GM12801 (cell line): Measurements from ENCODE around the gene MTUS2.

Experiments
- TF ChIP-seq, protein P1 (sequence below): IDR thresholded peaks from one replicate; pipeline ENCODE4 v1.5.1; 2011; ENCODE audit warnings: control low read depth; ENCODE audit not compliant: insufficient read length; ENCODE audit errors: extremely low read depth

Gene MTUS2

DNA sequence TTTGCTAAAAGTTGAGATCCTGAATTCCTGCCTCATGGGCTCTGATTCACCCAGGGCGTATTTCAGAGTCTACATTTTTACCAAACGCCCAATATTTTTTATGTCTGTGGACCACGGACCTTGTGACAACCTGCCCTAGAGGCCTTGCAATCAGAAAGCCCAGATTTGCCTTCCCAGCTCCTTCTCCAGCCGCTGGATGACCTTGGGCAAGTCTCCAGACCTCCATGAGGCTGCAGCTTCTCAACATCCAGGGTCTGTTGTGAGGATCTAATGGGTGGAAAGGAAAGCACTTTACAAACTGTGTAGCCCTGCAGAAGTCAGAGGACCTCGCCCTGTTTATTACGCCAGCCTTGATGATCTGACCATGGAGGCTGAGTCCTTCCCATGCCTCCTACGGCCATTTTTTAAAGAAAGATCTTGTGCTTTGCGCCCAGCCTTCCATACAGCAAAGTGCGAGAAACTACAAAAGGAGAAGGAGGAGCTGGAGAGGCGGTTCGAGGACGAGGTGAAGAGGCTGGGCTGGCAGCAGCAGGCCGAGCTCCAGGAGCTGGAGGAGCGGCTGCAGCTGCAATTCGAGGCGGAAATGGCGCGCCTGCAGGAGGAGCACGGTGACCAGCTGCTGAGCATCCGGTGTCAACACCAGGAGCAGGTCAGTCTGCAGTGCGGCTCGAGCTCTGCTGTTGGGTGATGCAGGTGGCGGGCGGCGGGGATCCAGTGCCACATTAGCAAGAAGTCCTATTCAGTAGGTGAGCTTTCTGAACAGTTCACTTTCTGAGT lies 659.8 kb downstream of the MTUS2 start:
- TF ChIP-seq, protein P1, sequence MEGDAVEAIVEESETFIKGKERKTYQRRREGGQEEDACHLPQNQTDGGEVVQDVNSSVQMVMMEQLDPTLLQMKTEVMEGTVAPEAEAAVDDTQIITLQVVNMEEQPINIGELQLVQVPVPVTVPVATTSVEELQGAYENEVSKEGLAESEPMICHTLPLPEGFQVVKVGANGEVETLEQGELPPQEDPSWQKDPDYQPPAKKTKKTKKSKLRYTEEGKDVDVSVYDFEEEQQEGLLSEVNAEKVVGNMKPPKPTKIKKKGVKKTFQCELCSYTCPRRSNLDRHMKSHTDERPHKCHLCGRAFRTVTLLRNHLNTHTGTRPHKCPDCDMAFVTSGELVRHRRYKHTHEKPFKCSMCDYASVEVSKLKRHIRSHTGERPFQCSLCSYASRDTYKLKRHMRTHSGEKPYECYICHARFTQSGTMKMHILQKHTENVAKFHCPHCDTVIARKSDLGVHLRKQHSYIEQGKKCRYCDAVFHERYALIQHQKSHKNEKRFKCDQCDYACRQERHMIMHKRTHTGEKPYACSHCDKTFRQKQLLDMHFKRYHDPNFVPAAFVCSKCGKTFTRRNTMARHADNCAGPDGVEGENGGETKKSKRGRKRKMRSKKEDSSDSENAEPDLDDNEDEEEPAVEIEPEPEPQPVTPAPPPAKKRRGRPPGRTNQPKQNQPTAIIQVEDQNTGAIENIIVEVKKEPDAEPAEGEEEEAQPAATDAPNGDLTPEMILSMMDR: no peak

DNA sequence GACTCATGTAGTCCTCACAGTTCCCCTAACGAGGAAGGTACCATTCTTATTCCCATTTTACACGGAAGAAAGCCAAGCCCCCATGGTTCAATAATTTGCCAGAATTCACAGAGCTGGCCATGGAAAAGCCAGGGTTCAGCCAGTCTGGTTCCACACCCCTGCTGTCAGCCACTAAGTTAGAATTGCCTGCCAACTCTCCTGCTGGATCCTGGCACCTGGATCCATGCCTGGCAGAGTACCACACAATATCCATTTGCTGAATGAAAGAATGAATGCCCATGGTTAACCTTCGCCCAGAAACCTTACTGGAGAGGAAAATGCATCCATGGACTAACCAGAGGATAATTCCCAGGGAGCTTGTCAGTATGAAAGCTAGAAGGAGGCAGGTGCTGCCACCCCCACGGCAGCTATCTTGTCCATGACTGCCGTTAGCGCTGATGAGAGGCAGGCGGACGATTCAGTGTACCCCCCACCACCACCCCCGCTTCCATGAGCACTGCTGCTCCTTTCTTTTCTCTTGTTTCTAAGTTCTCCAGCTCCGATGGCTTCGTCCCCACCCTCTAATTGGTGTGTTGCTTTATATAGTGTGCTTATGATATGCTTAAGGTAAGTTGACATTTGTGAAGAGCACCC lies 660.9 kb downstream of the MTUS2 start:
- TF ChIP-seq, protein P1: no peak

- TF ChIP-seq, protein P1: no peak
Observed at GRCh38 chr13:29481603-29482002, 661.5 kb downstream of the MTUS2 start.

DNA sequence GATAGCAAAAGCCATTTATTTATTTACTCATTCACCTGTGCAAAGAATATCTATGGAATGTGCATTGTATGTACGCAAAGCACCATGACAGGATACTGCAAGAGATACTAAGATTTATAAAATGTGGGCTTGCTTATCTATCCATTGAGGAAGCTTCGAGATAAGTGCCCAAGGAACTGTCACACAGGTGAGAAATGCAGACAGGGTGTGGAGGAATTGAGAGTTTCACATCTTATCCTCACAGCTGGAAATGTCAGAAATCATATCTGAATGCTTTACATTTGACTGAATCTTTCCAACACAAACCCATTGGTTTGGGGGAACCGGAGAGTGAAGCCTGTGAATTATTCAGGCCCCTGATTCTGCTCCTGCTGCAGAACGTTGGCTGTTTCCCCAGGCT lies 662.4 kb downstream of the MTUS2 start:
- TF ChIP-seq, protein P1: no peak

GRCh38 chr13:29483211-29483610 lies 663.1 kb downstream of the MTUS2 start:
- TF ChIP-seq, protein P1: no peak

- TF ChIP-seq, protein P1: no peak
Observed at GRCh38 chr13:29483623-29484022, 663.5 kb downstream of the MTUS2 start.

- TF ChIP-seq, protein P1: no peak
Observed at GRCh38 chr13:29484236-29484635, 664.1 kb downstream of the MTUS2 start.
